HG02938 (cell line): ENCODE measurements around the gene TNRC6C.
"Not testable (repeated sequence)": the region's sequence is repeated elsewhere in the genome, so short reads cannot be mapped to it uniquely, and the experiment has no call there.

ENCODE experiments used
- ATAC-seq: cut with Tn5 transposase; IDR thresholded peaks from one replicate; pipeline ENCODE4 v1.9.1; 2021; ENCODE audit warnings: mild to moderate bottlenecking, moderate library complexity; ENCODE audit not compliant: unreplicated experiment

TNRC6C gene

GRCh38 chr17:78110363-78111015 is 152.0 kb downstream of the TNRC6C start:
- ATAC-seq = no peak

- ATAC-seq = no peak
Measured at GRCh38 chr17:78111016-78111726, 152.7 kb downstream of the TNRC6C start.

- ATAC-seq = no peak
Measured at GRCh38 chr17:78111727-78112517, 153.4 kb downstream of the TNRC6C start.

GRCh38 chr17:78112518-78113471 is 154.3 kb downstream of the TNRC6C start:
- no peak for ATAC-seq

- ATAC-seq = no peak
Measured at GRCh38 chr17:78113804-78114785, 155.6 kb downstream of the TNRC6C start.

GRCh38 chr17:78114831-78115723 is 156.6 kb downstream of the TNRC6C start:
- ATAC-seq = no peak

- not testable (repeated sequence) for ATAC-seq
Measured at GRCh38 chr17:78115803-78116202, 157.3 kb downstream of the TNRC6C start.

- no peak for ATAC-seq
Measured at GRCh38 chr17:78116411-78116810, 157.9 kb downstream of the TNRC6C start.

GRCh38 chr17:78117027-78117981 is 158.8 kb downstream of the TNRC6C start:
- ATAC-seq = no peak

GRCh38 chr17:78118801-78119241 is 160.3 kb downstream of the TNRC6C start:
- no peak for ATAC-seq

- ATAC-seq = no peak
Measured at GRCh38 chr17:78120537-78120936, 162.0 kb downstream of the TNRC6C start.

- no peak for ATAC-seq
Measured at GRCh38 chr17:78120971-78121800, 162.7 kb downstream of the TNRC6C start.

GRCh38 chr17:78121801-78122215 is 163.3 kb downstream of the TNRC6C start:
- ATAC-seq = no peak

GRCh38 chr17:78122216-78122930 is 163.9 kb downstream of the TNRC6C start:
- ATAC-seq = no peak

- ATAC-seq = no peak
Measured at GRCh38 chr17:78122931-78123249, 164.4 kb downstream of the TNRC6C start.
